ENCODE measurements around the gene HNRNPM.
"Not testable (repeated sequence)": the region's sequence is repeated elsewhere in the genome, so short reads cannot be mapped to it uniquely, and the experiment has no call there.

The HNRNPM gene

GRCh38 chr19:8426283-8426682 lies 18.5 kb upstream of the HNRNPM start:
- no peak for FAIRE-seq

DNA sequence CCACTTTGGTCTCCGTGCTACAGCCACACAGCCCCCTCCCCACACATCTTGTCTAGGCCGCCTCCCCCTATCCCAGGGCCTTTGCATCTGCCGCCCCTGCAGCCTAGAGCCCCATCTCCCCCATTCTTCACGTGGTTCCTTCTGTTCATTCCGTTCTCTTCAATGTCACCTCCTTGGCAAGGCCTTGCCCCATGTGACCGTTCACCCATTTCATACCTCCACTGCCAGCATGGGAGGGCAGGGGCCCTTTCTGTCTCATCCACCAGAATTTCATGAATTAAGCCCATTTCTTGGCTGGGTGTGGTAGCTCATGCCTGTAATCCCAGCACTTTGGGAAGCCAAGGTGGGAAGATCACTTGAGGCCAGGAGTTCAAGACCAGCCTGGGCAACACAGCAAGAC lies 15.7 kb upstream of the HNRNPM start:
- FAIRE-seq = no peak

- FAIRE-seq = no peak
Observed at GRCh38 chr19:8429826-8430225, 14.9 kb upstream of the HNRNPM start.

DNA sequence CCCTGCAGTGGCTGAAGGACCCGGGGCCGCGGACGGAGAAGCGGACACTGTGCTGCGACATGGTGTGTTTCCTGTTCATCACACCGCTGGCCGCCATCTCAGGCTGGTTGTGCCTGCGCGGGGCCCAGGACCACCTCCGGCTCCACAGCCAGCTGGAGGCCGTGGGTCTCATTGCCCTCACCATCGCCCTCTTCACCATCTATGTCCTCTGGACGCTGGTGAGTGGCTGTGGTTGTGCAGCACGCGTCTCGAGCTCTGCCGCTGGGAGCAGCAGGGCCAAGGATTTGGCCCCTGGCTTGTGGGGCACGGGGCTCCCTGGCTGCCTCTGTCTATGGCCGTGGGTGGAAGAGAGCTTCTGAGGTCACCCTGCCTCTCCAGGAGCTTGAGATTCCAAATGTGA lies 14.1 kb upstream of the HNRNPM start:
- FAIRE-seq = no peak

DNA sequence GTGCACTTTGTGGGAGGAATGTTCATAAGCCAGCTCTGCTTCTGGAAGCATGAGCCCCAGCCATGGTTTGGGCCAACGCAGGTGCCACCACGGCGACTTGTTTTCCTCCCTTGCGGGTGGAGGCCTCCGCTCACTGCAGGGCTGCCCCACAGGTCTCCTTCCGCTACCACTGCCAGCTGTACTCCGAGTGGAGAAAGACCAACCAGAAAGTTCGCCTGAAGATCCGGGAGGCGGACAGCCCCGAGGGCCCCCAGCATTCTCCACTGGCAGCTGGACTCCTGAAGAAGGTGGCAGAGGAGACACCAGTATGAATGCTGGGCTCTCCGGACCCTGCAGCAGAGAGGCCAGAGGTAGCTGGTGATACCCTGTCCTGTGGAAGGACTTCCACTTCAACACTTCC lies 6.5 kb upstream of the HNRNPM start:
- FAIRE-seq = no peak

DNA sequence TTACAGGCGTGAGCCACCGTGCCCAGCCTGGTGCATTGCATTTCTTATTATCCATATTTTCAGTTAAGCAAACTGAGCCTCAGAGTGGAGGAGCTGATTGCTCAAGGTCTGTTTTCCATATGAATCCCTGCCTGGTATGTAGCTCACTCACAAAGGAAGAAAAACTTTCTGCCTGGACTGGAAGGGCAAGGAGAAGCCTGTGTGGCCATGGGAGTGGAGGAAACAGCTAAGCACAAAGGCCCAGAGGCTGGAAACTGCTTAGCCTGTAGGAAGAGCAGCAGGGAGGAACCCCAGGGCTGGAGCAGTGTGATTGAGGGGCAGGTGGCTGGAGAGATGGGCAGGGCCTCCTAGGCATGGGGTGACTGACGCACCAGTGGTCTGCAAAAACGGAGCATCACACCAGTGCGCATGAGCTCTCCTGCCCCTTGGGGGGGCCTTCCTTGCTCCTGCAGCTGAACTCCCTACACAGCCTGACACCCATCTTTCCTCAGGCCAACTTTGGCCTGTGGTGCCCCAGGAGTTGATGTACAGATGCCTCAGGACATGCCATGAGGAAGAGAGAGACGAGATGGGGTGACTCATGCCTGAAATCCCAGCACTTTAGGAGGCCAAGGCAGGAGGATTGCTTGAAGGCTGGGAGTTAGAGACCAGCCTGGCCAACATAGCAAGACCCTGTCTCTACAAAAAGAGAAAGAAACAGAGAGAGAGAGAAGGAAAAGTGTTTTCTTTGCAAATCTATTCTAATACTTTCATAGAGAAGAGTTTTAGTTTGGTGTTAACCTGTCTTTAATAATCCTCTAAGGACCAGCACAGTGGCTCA lies 2.8 kb upstream of the HNRNPM start:
- FAIRE-seq = no peak

GRCh38 chr19:8444140-8444676 lies 567 bp upstream of the HNRNPM start:
- not testable (repeated sequence) for FAIRE-seq

- no peak for FAIRE-seq
Observed at GRCh38 chr19:8445488-8446001, 770 bp downstream of the HNRNPM start.

DNA sequence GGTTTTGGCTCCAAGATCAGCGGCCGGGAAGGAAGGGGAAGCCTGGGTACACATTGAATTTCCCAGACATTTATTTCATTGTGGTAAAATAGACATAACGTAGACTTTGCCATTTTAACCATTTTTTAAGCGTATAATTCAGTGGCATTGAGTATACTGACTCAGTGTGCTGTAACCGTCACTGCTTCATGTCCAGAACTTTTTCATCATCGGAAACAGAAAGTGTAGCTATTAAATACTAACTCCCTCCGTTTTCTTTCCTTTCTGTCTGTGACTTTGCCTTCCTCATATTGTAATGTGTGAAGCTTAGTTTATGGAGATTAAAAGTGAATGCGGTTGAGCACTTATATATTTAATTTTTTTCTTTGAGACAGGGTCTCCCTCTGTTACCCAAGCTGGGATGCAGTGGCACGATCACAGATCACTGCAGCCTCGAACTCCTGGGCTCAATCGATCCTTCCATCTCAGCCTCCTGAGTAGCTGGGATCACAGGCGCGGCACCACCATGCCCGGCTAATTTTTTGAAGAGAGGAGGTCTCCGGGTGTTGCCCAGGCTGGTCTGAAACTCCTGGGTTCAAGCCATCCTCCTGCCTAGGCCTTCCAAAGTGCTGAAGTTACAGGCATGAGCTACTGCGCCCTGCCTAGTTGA lies 1.4 kb downstream of the HNRNPM start:
- no peak for FAIRE-seq

DNA sequence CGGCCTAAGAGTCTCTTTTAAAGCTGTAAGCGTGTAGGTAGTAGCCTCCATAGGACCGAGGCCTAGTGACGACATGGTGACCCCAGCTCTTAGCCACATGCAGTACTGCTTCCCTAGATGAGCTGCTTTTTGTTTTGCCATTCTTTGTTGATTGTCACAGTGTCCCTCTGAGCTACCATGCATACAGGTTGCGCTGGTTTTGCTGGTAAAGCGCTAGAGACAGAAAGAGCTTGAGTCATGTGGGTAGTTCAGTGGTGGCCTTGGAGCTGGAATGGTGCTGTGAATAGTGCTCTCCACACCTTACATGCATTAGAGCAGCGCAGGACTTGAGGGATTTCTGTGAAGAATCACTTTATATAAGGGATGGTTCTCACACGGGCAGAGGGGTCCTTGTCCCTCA lies 5.1 kb downstream of the HNRNPM start:
- no peak for FAIRE-seq

DNA sequence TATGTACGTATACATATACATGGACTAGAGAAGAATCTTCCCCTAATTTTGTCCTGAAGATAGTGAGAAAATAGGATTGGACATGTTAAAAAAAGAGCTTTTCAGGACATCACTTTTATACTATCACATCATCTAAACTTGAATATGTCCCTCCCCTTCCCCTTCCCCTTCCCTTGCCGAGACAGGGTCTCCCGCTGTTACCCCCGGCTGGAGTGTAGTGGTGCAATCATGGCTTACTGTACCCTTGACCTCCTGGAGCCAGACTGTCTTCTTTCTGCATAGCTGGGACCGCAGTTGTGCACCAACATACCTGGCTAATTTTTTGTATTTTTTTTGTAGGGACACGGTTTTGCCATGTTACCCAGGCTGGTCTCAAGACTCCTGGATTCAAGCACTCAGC lies 6.6 kb downstream of the HNRNPM start:
- no peak for FAIRE-seq

DNA sequence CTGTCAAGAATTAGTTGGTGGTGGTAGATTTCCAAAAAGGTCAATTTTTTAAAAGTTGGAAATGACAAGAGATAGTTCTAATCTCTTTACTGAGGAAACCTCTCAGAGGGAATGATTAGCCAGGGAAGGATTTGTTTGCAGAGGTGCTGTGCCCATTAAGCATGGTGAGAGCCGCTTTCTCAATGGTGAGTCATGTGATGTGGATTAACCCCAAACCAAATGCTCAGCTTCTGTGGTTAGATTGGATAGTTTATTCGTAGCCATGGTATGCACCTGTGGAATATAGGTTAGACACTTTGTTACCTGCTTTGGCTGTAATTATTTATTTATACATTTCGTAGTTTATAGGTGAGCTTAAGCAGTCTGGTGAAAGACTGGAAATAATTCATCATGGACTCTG lies 7.1 kb downstream of the HNRNPM start:
- FAIRE-seq = no peak

- no peak for FAIRE-seq
Observed at GRCh38 chr19:8452446-8453123, 7.8 kb downstream of the HNRNPM start.

- FAIRE-seq = no peak
Observed at GRCh38 chr19:8453616-8454015, 8.8 kb downstream of the HNRNPM start.

DNA sequence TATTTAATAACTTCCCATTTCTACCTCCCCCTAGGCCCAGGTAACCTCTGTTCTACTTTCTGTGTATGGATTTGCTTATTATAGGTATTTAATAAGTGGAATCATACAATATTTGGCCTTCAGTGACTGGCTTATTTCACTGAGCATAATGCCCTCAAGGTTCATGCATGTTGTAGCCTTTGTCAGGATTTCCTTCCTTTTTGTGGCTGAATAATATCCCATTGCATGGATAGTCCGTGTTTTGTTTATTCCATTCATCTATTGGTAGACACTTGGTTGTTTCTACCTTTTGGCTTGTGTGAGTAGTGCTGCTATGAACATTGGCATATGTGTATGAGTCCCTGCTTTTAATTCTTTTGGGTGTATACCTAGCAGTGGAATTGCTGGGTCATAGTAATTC lies 9.4 kb downstream of the HNRNPM start:
- no peak for FAIRE-seq

DNA sequence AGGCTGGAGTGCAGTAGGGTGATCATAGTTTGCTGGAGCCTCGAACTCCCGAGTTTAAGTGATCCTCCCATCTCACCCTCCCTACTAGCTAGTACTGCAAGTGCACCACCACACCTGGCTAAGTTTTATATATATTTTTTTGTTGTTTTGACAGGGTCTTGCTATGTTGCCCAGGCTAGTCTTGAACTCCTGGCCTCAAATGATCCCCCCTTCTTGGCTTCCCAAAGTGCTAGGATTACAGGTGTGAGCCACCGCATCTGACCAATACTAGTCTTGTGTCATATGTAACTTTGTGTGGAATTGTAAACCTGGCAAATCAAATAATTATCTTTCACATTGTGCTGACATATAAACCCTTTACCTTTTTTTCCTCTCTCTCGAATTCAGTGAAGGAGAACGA lies 10.2 kb downstream of the HNRNPM start:
- FAIRE-seq = no peak

DNA sequence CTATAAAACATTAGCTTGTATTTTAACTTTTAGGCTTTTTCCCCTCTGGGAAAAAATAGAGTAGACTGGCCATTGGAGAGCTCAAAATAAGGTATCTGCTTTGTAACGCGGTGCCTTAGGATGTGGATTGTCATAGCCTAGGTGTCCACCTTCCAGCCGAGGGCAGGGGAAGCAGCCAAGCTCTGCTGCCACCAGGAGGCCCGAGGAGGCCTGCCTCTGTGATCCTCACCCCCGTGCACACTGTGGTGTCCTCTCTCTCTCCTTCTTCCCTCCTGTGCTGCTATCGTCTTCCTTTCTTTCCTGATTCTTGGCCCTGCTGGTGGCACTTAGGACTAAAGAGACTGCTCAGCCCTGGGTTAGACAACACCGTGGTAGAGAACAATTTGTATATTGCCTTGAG lies 11.3 kb downstream of the HNRNPM start:
- FAIRE-seq = no peak

DNA sequence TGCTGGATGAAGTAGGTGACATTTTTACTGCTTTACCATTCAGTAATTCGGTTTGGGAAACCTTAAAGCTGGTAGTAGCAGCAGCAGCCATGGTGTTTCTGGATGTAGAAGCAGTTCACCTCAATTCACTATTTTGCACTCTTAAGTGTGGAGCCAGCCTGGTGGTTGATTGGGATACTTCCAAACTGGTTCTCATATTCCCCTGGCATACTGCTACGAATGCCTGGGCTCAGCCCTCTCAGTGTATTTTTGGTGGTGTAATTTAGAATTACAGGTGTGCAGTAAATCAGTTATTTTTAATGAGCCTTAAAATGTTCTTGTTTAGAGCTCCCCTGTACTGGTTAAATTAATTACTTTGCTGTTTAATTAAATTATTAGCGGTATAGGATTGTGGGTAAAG lies 12.4 kb downstream of the HNRNPM start:
- no peak for FAIRE-seq

GRCh38 chr19:8457827-8458226 lies 13.1 kb downstream of the HNRNPM start:
- FAIRE-seq = no peak

GRCh38 chr19:8458380-8458779 lies 13.6 kb downstream of the HNRNPM start:
- FAIRE-seq = no peak

- no peak for FAIRE-seq
Observed at GRCh38 chr19:8459095-8459494, 14.3 kb downstream of the HNRNPM start.

- no peak for FAIRE-seq
Observed at GRCh38 chr19:8459520-8460270, 14.9 kb downstream of the HNRNPM start.

Measured in G401.6 (cell line).